Brain microvascular endothelial cell (primary cell): ENCODE measurements around the gene PRKN.

Source experiments
- DNase-seq: peaks from one replicate; pipeline ENCODE4 v3.0.0-alpha.2; 2020
- H3K27ac ChIP-seq: fragments of 250-450 bp; sonication (Bioruptor Pico); 2 replicates; pipeline ENCODE4 v1.5.1; 2020; ENCODE audit warnings: mild to moderate bottlenecking, moderate library complexity
- H3K27me3 ChIP-seq: fragments of 250-450 bp; sonication (Bioruptor Pico); replicated peaks from 2 replicates; pipeline ENCODE4 v1.5.1; 2020; ENCODE audit warnings: mild to moderate bottlenecking
- H3K36me3 ChIP-seq: fragments of 250-450 bp; sonication (Bioruptor Pico); replicated peaks from 2 replicates; pipeline ENCODE4 v1.5.1; 2020; ENCODE audit warnings: mild to moderate bottlenecking
- H3K4me3 ChIP-seq: 2 replicates; pipeline ENCODE4 v1.5.1; 2011; ENCODE audit warnings: low read depth, mild to moderate bottlenecking, control low read depth, low read length, moderate library complexity
- in situ Hi-C: cut with HindIII; loops from 2 replicates; pipeline ENCODE4 v1.10.0; 2017; ENCODE audit warnings: low sequenced_read_pairs, low pct_ligation_motif_present
- TF ChIP-seq, protein P1 (sequence below): IDR thresholded peaks from 2 replicates; pipeline ENCODE4 v1.5.1; 2011; ENCODE audit warnings: low read depth, mild to moderate bottlenecking, moderate library complexity, low read length, control low read depth, inconsistent platforms; ENCODE audit errors: missing control alignments

Gene PRKN

GRCh38 chr6:162273986-162274385, 453.6 kb downstream of the PRKN start:
- in situ Hi-C loops = no loop called here
- H3K27me3 ChIP-seq = no peaks in the 10 kb centered on the region
- TF ChIP-seq, protein P1, sequence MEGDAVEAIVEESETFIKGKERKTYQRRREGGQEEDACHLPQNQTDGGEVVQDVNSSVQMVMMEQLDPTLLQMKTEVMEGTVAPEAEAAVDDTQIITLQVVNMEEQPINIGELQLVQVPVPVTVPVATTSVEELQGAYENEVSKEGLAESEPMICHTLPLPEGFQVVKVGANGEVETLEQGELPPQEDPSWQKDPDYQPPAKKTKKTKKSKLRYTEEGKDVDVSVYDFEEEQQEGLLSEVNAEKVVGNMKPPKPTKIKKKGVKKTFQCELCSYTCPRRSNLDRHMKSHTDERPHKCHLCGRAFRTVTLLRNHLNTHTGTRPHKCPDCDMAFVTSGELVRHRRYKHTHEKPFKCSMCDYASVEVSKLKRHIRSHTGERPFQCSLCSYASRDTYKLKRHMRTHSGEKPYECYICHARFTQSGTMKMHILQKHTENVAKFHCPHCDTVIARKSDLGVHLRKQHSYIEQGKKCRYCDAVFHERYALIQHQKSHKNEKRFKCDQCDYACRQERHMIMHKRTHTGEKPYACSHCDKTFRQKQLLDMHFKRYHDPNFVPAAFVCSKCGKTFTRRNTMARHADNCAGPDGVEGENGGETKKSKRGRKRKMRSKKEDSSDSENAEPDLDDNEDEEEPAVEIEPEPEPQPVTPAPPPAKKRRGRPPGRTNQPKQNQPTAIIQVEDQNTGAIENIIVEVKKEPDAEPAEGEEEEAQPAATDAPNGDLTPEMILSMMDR = no peak

GRCh38 chr6:162271922-162272321, 455.6 kb downstream of the PRKN start:
- Histone ChIP-seq H3K36me3 (no peaks in the 10 kb centered on the region), H3K4me3 (no peak overlapping the region), H3K27me3 (no peaks in the 10 kb centered on the region), H3K27ac (no peak overlapping the region)
- TF ChIP-seq, protein P1 = no peak
- DNase-seq = no peak
- in situ Hi-C loops = no loop called here

More at GRCh38 chr6:162273986-162274385, 453.6 kb downstream of the PRKN start:
- Histone ChIP-seq H3K36me3 (no peaks in the 10 kb centered on the region), H3K4me3 (no peak overlapping the region), H3K27ac (no peak overlapping the region)
- DNase-seq = no peak

DNA sequence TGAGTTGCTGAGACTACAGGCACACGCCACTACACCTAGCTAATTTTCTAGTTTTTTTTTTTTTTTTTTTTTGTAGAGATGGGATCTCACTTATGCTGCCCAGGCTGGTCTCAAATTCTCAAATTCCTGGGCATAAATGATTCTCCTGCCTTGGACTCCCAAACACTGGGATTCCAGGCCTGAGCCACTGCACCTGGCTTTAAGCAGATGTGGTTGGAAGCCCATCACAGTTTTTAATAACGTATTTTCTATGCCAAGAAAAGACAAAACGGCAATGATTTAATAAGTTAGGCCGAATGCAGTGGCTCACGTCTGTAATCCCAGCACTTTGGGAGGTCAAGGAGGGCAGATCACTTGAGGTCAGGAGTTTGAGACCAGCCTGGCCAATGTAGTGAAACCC, 456.6 kb downstream of the PRKN start:
- H3K27ac ChIP-seq = no peak overlapping the region
- TF ChIP-seq, protein P1 = no peak
- DNase-seq = no peak
- H3K4me3 ChIP-seq = no peak overlapping the region
- no peaks in the 10 kb centered on the region for H3K27me3 ChIP-seq
- in situ Hi-C loops = no loop called here
- H3K36me3 ChIP-seq = no peaks in the 10 kb centered on the region

- in situ Hi-C loops = no loop called here
- H3K4me3 ChIP-seq = no peak overlapping the region
- no peak overlapping the region for H3K27ac ChIP-seq
- no peaks in the 10 kb centered on the region for H3K27me3 ChIP-seq
- H3K36me3 ChIP-seq = no peaks in the 10 kb centered on the region
- TF ChIP-seq, protein P1 = no peak
- no peak for DNase-seq
Measured at GRCh38 chr6:162267641-162268040, 459.9 kb downstream of the PRKN start.

- Histone ChIP-seq H3K36me3 (no peaks in the 10 kb centered on the region), H3K27me3 (no peaks in the 10 kb centered on the region), H3K27ac (no peak overlapping the region), H3K4me3 (no peak overlapping the region)
- in situ Hi-C loops = no loop called here
- no peak for DNase-seq
- TF ChIP-seq, protein P1 = no peak
Measured at GRCh38 chr6:162267126-162267525, 460.4 kb downstream of the PRKN start.

DNA sequence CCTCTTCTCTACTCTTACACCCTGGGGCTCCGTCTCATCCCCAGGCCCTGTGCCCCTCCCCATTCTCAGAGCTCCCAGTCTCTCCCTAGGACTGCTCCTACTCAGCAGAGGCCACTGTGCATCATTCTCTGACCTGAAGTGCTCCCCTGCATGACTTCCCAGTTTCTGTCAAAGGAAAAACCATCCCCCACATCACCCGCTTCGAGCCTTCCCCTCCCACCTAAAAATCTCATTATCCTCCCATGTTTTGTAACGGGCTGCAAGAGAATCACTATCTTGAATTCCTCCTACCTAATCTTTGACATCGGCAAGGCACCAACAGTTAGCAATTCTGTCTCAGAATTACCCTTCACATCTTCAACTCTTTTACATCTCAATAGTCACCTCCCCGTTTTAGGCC, 463.0 kb downstream of the PRKN start:
- in situ Hi-C loops = no loop called here
- TF ChIP-seq, protein P1 = no peak

More for the DNA sequence above, 463.0 kb downstream of the PRKN start:
- H3K36me3 ChIP-seq = no peaks in the 10 kb centered on the region
- no peak for DNase-seq
- H3K4me3 ChIP-seq = no peak overlapping the region
- no peaks in the 10 kb centered on the region for H3K27me3 ChIP-seq
- H3K27ac ChIP-seq = no peak overlapping the region
